ENCODE measurements around the gene TNFSF8. TPM values are rescaled to one million over a fixed set of nuclear protein-coding genes. Genes with fewer than 3 reads are reported as not detected.

TNFSF8 gene
- total RNA-seq, 4 donors from 2014 or later: 3.2 to 7.1 (median 6.6) TPM

GRCh38 chr9:114899995-114900394, 30.4 kb downstream of the TNFSF8 start:
- no peak for DNase-seq (ENCODE audit: low spot score)
- no peak for ATAC-seq (ENCODE audit: low FRiP score)
- no peak for TF ChIP-seq CTCF (IDR thresholded peaks at IDR 0.05)

- TF ChIP-seq CTCF (IDR thresholded peaks at IDR 0.05): no peak
- ATAC-seq (ENCODE audit: low FRiP score) (no peak), DNase-seq (ENCODE audit: low spot score) (no peak)
Observed at GRCh38 chr9:114899461-114899860, 30.9 kb downstream of the TNFSF8 start.

GRCh38 chr9:114898741-114899140, 31.6 kb downstream of the TNFSF8 start:
- no peak for DNase-seq (ENCODE audit: low spot score)
- ATAC-seq (ENCODE audit: low FRiP score): no peak
- no peak for TF ChIP-seq CTCF (IDR thresholded peaks at IDR 0.05)

GRCh38 chr9:114897196-114897595, 33.2 kb downstream of the TNFSF8 start:
- no peak for TF ChIP-seq CTCF (IDR thresholded peaks at IDR 0.05)
- ATAC-seq (ENCODE audit: low FRiP score): no peak

GRCh38 chr9:114896344-114896743, 34.0 kb downstream of the TNFSF8 start:
- ATAC-seq (ENCODE audit: low FRiP score) (no peak), DNase-seq (ENCODE audit: low spot score) (no peak)
- no peak for TF ChIP-seq CTCF (IDR thresholded peaks at IDR 0.05)

More at GRCh38 chr9:114897196-114897595, 33.2 kb downstream of the TNFSF8 start:
- DNase-seq (ENCODE audit: low spot score): no peak

- TF ChIP-seq CTCF (IDR thresholded peaks at IDR 0.05): no peak
- ATAC-seq (ENCODE audit: low FRiP score) (no peak), DNase-seq (ENCODE audit: low spot score) (no peak)
Observed at GRCh38 chr9:114895521-114895991, 34.8 kb downstream of the TNFSF8 start.

- DNase-seq (ENCODE audit: low spot score) (no peak), ATAC-seq (ENCODE audit: low FRiP score) (peak; percentile 74)
- TF ChIP-seq CTCF (IDR thresholded peaks at IDR 0.05): no peak
Observed at GRCh38 chr9:114894609-114895433, 35.6 kb downstream of the TNFSF8 start.
